ENCODE results near the gene PCLO.

The PCLO gene

GRCh38 chr7:82760831-82761230, 401.9 kb downstream of the PCLO start:
- no peak overlapping the region for H3K4me3 ChIP-seq (ENCODE audit: low read length)
- no peak overlapping the region for H3K9ac ChIP-seq (ENCODE audit: low read length)
- H3K4me1 ChIP-seq (ENCODE audit: control insufficient read depth, insufficient read depth, low read length): no peaks in the 10 kb centered on the region
- H3K36me3 ChIP-seq (ENCODE audit: control insufficient read depth, insufficient read depth, low read length): no peaks in the 10 kb centered on the region
- H3K27ac ChIP-seq (ENCODE audit: low read depth, low read length): no peak overlapping the region
- no peaks in the 10 kb centered on the region for H3K27me3 ChIP-seq (ENCODE audit: control insufficient read depth, insufficient read depth, low read length)

GRCh38 chr7:82760074-82760473, 402.6 kb downstream of the PCLO start:
- Histone ChIP-seq H3K4me1 (ENCODE audit: control insufficient read depth, insufficient read depth, low read length) (no peaks in the 10 kb centered on the region), H3K27ac (ENCODE audit: low read depth, low read length) (no peak overlapping the region), H3K27me3 (ENCODE audit: control insufficient read depth, insufficient read depth, low read length) (no peaks in the 10 kb centered on the region), H3K4me3 (ENCODE audit: low read length) (no peak overlapping the region), H3K36me3 (ENCODE audit: control insufficient read depth, insufficient read depth, low read length) (no peaks in the 10 kb centered on the region), H3K9ac (ENCODE audit: low read length) (no peak overlapping the region)

GRCh38 chr7:82755705-82756551, 406.8 kb downstream of the PCLO start:
- Histone ChIP-seq H3K36me3 (ENCODE audit: control insufficient read depth, insufficient read depth, low read length) (no peaks in the 10 kb centered on the region), H3K27me3 (ENCODE audit: control insufficient read depth, insufficient read depth, low read length) (no peaks in the 10 kb centered on the region), H3K4me3 (ENCODE audit: low read length) (no peak overlapping the region), H3K4me1 (ENCODE audit: control insufficient read depth, insufficient read depth, low read length) (no peaks in the 10 kb centered on the region), H3K9ac (ENCODE audit: low read length) (no peak overlapping the region), H3K27ac (ENCODE audit: low read depth, low read length) (no peak overlapping the region)

GRCh38 chr7:82750007-82750406, 412.7 kb downstream of the PCLO start:
- Histone ChIP-seq H3K27me3 (ENCODE audit: control insufficient read depth, insufficient read depth, low read length) (no peaks in the 10 kb centered on the region), H3K9ac (ENCODE audit: low read length) (no peak overlapping the region), H3K4me1 (ENCODE audit: control insufficient read depth, insufficient read depth, low read length) (no peaks in the 10 kb centered on the region), H3K4me3 (ENCODE audit: low read length) (no peak overlapping the region), H3K27ac (ENCODE audit: low read depth, low read length) (no peak overlapping the region), H3K36me3 (ENCODE audit: control insufficient read depth, insufficient read depth, low read length) (no peaks in the 10 kb centered on the region)

DNA sequence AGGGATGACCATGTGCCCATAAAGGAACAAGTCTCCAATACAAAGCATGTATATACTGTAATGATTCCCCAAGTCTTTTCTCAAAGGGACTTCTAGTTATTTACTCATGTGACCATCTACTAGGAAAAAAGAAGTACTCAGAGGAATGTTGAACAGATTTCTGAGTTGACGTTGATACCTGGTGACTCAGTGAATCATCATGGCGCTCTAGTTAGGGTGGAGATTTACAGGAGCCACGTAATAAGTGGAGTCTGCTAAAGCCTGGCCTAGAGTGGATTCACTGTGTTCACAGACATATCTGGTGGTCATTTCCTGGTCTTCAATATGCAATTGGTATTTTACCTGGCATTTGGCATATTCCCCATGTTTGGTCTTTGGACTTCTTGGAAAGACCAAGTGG, 416.9 kb downstream of the PCLO start:
- Histone ChIP-seq H3K4me1 (ENCODE audit: control insufficient read depth, insufficient read depth, low read length) (no peaks in the 10 kb centered on the region), H3K9ac (ENCODE audit: low read length) (no peak overlapping the region), H3K27me3 (ENCODE audit: control insufficient read depth, insufficient read depth, low read length) (no peaks in the 10 kb centered on the region), H3K27ac (ENCODE audit: low read depth, low read length) (no peak overlapping the region), H3K4me3 (ENCODE audit: low read length) (no peak overlapping the region), H3K36me3 (ENCODE audit: control insufficient read depth, insufficient read depth, low read length) (no peaks in the 10 kb centered on the region)

DNA sequence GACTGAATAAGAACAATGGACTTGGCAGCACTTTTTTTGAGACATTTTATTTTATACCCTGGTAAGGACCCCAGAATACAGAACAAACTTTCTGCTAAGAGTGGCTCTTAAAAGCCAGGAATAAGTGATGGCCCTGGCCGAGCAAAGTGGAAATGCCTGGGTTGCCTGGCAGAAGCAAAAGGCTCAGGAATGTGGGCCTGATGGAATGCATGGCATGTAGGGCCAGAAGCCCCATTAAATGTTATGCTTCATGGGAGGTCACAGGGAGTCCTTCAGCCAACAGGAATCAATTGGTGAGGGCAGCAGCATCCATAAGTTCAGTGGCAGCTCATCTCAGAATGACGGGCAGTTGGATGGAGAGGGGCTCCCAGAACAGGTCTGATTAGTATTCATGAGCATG, 417.6 kb downstream of the PCLO start:
- Histone ChIP-seq H3K27ac (ENCODE audit: low read depth, low read length) (no peak overlapping the region), H3K36me3 (ENCODE audit: control insufficient read depth, insufficient read depth, low read length) (no peaks in the 10 kb centered on the region), H3K9ac (ENCODE audit: low read length) (no peak overlapping the region), H3K27me3 (ENCODE audit: control insufficient read depth, insufficient read depth, low read length) (no peaks in the 10 kb centered on the region), H3K4me3 (ENCODE audit: low read length) (no peak overlapping the region), H3K4me1 (ENCODE audit: control insufficient read depth, insufficient read depth, low read length) (no peaks in the 10 kb centered on the region)

DNA sequence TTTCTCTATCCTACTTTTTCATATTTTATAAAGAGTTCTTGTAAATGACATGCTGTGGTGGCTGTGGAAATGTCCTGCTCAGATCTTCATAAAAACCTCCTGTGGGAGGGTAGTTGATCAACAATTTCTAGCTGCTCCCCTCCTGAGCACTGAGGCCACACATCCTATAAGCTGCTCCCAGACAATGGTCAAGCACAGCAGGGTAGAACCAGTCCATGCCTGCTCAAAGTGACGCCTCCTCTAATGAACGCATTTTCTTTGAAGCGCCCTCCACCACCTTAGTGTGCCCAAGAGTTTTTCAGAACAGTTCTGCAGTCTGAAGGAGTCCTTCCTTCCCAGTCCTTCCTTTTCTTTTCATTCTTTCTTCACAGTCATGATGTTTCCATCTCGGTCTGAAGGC, 420.5 kb downstream of the PCLO start:
- Histone ChIP-seq H3K27me3 (ENCODE audit: control insufficient read depth, insufficient read depth, low read length) (no peaks in the 10 kb centered on the region), H3K4me3 (ENCODE audit: low read length) (no peak overlapping the region), H3K27ac (ENCODE audit: low read depth, low read length) (no peak overlapping the region), H3K4me1 (ENCODE audit: control insufficient read depth, insufficient read depth, low read length) (no peaks in the 10 kb centered on the region), H3K36me3 (ENCODE audit: control insufficient read depth, insufficient read depth, low read length) (no peaks in the 10 kb centered on the region), H3K9ac (ENCODE audit: low read length) (no peak overlapping the region)

DNA sequence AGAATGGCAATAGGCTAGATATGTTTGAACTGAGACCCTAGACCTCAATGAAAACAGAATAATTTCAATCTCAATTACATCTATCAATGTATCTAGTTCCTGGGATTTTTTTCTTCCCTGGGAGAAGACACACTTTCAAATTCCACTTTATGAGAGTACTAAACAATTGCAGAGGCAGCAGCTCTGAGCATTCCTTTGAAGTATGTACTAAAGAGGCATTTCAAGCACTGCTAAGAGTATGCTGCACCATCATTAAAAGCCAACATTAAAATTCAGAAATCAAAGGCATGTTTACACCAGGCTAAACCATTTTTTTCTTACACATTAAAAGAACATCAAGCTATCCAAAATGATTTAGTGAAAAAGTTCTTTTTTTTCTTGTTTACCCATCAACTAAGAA, 421.2 kb downstream of the PCLO start:
- Histone ChIP-seq H3K4me1 (ENCODE audit: control insufficient read depth, insufficient read depth, low read length) (no peaks in the 10 kb centered on the region), H3K36me3 (ENCODE audit: control insufficient read depth, insufficient read depth, low read length) (no peaks in the 10 kb centered on the region), H3K27me3 (ENCODE audit: control insufficient read depth, insufficient read depth, low read length) (no peaks in the 10 kb centered on the region), H3K4me3 (ENCODE audit: low read length) (no peak overlapping the region), H3K27ac (ENCODE audit: low read depth, low read length) (no peak overlapping the region), H3K9ac (ENCODE audit: low read length) (no peak overlapping the region)

- Histone ChIP-seq H3K27me3 (ENCODE audit: control insufficient read depth, insufficient read depth, low read length) (no peaks in the 10 kb centered on the region), H3K27ac (ENCODE audit: low read depth, low read length) (no peak overlapping the region), H3K4me1 (ENCODE audit: control insufficient read depth, insufficient read depth, low read length) (no peaks in the 10 kb centered on the region), H3K4me3 (ENCODE audit: low read length) (no peak overlapping the region), H3K36me3 (ENCODE audit: control insufficient read depth, insufficient read depth, low read length) (no peaks in the 10 kb centered on the region), H3K9ac (ENCODE audit: low read length) (no peak overlapping the region)
Measured at GRCh38 chr7:82740246-82740848, 422.3 kb downstream of the PCLO start.

DNA sequence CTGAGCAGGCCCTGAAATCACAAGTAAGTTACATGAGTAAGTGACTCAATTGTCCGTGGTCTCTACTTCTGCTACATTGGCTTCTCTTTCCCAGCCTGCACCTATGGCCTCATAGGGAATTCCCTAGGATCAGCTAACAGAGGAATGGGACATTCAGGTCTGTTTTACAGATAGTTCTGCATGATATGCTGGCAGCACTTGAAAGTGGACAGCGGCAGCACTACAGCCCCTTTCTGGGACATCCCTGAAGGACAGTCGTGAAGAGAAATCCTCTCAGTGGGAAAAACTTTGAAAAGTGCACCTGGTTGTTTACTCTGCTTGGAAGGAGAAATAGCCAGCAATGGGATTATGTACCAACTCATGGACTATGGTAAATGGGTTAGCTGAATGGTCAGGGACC, 426.1 kb downstream of the PCLO start:
- Histone ChIP-seq H3K4me3 (ENCODE audit: low read length) (no peak overlapping the region), H3K9ac (ENCODE audit: low read length) (no peak overlapping the region), H3K36me3 (ENCODE audit: control insufficient read depth, insufficient read depth, low read length) (no peaks in the 10 kb centered on the region), H3K4me1 (ENCODE audit: control insufficient read depth, insufficient read depth, low read length) (no peaks in the 10 kb centered on the region), H3K27ac (ENCODE audit: low read depth, low read length) (no peak overlapping the region), H3K27me3 (ENCODE audit: control insufficient read depth, insufficient read depth, low read length) (no peaks in the 10 kb centered on the region)

DNA sequence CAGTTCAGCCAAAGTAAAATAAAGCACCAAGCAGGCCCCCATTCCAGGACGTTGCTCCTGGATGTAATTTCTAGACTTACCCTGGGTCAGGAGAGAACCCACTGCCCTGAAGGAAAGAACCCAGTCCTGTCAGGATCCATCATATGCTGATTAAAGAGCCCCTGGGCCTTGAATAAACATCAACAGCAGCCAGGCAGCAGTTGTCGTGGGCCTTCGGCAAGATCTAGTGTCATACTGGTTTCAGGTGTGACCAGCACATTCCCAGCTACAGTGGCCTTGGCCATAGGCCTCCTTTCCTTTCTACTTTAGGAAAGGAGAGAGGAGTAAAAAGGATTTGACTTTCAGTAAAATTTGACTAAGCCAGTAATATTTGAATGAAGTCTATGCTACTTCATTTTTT, 430.0 kb downstream of the PCLO start:
- H3K27ac ChIP-seq (ENCODE audit: low read depth, low read length): no peak overlapping the region
- no peaks in the 10 kb centered on the region for H3K27me3 ChIP-seq (ENCODE audit: control insufficient read depth, insufficient read depth, low read length)
- no peak overlapping the region for H3K4me3 ChIP-seq (ENCODE audit: low read length)
- H3K9ac ChIP-seq (ENCODE audit: low read length): no peak overlapping the region
- no peaks in the 10 kb centered on the region for H3K36me3 ChIP-seq (ENCODE audit: control insufficient read depth, insufficient read depth, low read length)
- H3K4me1 ChIP-seq (ENCODE audit: control insufficient read depth, insufficient read depth, low read length): no peaks in the 10 kb centered on the region

DNA sequence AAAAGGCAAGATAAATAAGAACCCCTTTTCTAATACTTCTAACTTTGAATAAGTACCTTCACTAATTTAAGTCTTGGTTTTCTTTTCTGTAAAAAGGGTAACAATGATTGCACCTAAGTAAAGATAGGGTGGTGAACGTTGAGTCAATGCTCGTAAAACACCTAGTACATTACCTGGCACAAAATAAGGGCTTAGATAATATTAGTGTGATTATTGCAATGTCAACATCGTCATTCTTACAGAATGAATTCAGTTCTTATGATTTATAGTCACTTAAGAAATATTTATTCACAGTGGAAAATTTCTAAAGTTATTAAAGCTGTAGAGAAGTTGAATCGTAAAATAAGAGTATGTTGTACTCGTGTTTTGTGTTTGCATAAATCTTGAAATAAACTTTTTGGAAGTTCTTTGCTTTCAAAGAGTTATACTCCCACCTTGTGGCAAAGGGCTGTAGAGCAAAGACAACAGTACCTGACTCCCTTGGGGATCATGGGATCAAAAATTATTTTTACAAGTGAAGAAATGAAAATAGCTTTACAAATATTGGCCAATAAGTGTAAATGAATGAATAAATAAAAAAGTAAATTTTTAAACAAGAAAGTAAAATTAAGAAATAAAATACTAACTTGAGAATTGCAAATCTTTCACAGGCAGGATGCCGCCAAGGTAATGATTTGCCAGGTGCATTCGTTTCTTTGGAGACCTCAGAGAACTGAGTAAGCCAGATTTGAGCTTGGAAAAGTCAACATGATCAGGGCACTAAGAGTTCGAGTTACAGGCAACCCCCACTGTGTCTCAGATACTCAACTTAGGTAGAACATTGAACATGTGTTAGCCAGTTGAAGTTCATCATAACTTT, 433.3 kb downstream of the PCLO start:
- no peak overlapping the region for H3K4me3 ChIP-seq (ENCODE audit: low read length)
- no peak overlapping the region for H3K9ac ChIP-seq (ENCODE audit: low read length)
- H3K36me3 ChIP-seq (ENCODE audit: control insufficient read depth, insufficient read depth, low read length): no peaks in the 10 kb centered on the region
- H3K27ac ChIP-seq (ENCODE audit: low read depth, low read length): no peak overlapping the region
- H3K27me3 ChIP-seq (ENCODE audit: control insufficient read depth, insufficient read depth, low read length): no peaks in the 10 kb centered on the region
- H3K4me1 ChIP-seq (ENCODE audit: control insufficient read depth, insufficient read depth, low read length): no peaks in the 10 kb centered on the region
